ENCODE data around the gene NUP214.
"Not testable (repeated sequence)": the region's sequence is repeated elsewhere in the genome, so short reads cannot be mapped to it uniquely, and the experiment has no call there.

Gene NUP214

DNA sequence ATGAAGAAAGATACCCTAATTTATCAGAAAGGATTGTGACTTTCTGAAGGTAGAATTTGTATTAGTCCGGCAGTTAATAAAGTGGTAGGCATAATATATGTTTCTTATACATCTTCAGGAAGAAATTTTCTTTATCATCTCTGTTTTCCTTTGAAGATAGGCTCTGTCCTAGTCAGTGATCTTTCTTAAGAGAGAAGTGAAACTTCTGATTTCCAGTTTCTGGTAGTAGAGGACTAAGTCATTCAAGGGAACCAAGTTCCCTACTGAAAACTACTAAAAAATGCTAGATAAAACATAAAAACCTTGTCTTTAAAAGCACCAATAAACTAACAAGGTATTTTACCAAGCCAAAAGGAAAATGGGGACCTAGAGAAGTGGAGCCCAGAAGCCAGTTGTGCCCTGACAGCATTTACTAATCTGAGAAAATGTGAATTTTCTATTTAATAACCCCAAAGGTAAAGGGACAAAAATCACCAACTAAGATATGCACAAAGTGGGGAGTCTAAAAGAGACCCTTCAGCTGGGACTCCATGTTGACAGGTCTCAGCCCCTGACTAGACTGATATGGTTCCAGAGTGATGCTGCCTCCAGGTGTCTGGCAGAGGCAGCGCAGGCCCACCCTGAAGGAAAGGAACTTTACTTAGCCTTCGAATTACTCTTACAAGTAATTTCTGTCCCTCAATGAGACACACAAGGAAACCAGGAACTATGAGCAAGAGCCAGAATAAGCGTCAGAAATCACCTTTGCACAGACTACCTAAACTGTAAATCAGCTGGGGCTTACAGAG lies 78.2 kb downstream of the NUP214 start:
- DNase-seq: no peak

DNA sequence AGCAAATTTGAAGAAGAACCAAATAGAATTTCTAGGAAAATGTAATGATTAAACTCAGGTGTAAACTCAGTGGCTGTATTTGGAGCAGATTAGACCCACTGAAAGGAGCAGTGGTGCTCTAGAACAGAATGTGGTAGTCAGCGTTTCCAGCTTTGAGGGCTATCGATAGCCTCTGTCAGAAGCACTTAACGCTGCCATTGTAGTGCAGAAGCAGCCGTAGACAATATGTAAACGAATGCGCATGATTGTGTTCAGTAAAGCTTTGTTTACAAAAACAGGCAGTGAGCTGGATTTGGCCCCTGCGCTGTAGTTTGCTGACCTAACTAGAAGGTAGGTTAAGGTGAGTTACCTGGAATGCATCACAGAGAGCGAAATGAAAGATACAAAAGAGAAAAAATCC lies 78.9 kb downstream of the NUP214 start:
- DNase-seq: no peak

DNA sequence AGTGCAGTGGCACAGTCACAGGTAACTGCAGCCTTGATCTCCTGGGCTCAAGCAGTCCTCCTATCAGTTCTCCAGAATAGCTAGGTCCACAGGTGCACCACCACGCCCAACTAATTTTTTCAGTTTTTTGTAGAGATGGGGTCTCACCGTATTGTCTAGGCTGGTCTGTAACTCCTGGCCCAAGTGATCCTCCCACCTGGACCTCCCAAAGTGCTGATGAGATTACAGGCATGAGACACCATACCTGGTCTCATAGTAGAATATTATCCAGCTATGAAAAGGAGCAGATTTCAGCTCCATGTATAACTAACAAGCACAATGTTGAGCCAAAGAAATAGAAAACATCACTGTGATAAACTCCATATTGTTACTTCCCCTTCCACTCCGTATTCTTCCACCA lies 81.1 kb downstream of the NUP214 start:
- no peak for DNase-seq

DNA sequence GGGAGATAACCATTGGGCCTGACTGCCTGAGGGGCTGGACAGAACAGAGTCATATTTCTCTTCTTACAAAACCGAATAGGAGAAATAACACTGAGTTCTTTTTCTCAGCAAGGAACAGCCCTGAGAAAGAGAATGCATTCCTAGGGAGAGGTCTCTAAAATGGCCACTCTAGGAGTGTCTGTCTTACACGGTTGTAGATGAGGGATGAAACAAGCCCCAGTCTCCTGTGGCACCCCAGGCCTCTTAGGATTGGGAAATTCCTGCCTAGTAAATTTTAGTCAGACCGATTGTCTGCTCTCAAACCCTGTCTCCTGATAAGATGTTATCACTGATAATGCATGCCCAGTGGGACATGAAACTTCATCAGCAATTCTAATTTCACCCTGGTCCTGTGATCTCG lies 86.5 kb downstream of the NUP214 start:
- not testable (repeated sequence) for DNase-seq

DNA sequence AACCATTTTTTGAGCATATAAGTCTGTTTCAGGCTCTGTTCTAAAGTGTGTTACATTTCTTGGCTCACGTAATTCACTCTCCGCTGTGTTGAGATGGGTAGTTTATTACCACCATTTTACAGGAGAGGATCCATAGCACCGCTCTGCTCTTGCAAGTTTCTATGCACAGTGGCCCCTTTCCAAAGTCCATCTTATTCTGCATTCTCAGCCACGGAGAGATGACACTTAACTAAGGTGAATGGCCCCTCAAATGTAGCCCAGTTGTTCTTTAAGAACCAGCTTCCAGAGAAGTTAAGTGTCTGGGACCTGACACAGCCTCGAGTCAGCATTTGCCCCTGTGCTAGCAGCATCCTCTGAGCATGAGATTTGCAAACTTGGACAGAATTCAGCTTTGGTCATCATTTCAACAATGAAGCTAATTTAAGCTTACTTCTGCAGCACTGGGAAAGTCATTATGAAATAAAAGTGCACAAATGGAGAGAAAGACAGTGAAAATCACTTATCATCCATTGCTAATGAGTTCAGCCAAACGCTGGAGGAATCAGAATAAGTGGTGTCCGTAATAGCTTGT lies 89.0 kb downstream of the NUP214 start:
- no peak for DNase-seq

DNA sequence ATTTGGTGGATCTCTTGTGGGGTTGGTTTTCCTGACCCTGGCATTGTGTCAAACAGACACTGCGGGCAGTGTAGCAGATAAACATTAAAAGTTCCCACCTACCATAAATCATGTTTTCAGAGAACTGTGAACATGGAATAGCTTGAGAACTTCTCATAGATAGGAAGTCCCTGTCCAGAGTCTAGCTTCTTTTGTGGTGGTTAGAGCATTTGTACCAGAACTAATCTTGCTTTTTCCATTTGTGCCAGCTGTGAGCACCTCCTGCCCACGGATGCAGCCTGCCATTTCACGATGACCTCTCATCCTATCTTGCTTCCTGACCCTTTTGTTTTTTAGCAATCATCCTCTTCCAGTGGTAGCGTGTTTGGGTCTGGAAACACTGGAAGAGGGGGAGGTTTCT lies 89.5 kb downstream of the NUP214 start:
- DNase-seq: no peak

DNA sequence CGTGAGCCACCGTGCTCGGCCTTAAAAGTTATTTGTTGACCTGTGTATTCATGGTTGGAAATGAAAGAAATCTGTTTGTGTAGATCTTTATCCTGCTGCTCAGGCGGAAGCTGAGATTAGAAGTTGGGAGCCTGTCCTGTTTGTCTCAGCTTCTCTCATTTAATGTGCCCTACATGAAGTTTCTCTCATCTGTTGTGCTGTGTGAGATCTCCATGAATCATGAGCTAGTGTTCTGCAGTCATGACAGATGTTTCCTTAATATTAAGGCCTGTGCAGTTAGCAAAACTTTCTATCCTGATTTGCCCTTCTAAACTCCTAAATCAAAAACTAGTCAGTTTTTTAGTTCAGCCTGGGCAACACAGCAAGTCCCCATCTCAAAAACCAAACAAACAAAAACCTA lies 91.4 kb downstream of the NUP214 start:
- DNase-seq: no peak

DNA sequence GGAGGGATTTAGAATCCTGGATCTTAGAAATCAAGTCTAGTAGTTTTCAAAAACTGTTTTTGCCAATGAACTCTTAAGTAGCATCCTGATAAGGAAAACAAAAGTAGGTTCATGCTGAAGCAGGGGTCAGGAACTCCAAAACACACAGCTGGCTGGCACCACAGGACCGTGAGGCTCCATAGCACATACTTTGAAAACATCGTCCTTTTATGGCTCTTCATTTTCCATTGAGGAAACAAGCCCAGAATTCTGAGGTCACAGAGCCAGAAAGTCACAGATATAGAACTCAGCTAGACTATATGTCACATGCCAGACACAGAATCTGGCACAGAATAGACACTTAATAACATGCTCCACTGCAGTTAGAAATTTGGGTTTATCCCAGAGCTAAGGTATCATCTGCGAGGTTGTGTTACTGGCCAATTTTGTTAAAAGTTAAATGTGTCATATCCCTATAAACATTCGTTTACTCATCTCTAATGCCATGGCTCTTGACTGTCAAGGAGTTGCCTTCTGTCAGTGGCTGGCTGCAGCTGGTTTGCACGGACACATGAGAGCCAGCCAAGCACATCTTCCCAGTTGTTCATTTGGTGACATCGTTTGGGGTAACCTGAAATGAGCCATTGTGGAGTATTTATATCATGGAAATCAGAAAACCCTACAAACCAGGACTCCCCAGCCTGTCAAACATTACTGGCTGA lies 92.1 kb downstream of the NUP214 start:
- DNase-seq: no peak

DNA sequence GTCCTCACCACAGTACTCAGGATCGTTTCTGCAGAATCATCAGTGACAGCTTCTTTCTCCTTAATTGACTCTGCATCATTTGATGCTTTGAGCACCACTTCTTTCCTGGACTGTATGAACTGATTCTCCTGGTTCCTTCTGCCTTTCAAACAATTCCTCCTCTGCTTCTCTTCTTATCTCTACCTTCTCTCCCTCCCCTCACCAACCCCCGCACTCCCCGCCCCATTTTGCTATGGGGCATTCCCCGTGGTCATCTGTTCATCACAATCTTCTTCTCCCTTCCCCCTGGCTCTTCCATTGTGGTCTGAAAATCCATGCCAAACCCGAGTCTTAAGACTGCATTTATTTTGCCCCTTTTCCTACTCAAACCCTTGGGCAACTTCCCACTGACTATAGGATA lies 93.0 kb downstream of the NUP214 start:
- no peak for DNase-seq

DNA sequence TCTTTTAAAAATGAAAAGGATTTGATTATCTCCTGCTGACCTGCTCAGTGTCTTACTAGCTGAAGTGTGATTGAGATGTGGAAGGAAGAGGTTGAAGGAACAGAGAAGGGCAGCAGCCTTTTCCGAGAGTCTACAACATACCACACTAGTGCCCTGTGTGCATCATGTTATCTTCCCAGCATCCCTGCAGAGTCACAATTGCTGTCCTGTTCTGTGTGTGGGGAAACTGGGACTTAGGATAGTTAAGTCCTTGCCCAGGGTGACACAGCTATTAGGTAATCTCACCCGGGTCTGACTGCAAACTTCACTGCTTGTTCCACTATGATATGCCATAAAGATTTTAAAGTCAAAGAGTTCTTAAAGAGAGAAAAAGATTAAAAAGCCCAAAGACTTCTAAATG lies 95.1 kb downstream of the NUP214 start:
- DNase-seq: no peak

DNA sequence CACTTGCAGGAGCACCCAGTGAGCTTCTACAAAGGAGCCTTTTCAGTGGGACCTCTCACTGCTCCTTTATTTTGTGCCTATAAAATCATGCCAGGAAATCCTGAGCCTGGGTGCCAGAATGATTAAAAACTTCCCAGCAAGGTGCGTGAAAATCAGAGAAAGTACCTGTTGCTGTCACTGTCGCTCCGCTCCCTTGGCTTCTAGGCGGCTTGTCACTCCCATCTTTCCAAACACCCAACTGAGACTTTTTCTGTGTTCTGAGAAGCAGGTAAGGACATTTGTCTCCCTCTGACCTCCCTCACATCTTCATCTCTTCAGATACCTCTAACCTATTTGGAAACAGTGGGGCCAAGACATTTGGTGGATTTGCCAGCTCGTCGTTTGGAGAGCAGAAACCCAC lies 97.1 kb downstream of the NUP214 start:
- DNase-seq: no peak

DNA sequence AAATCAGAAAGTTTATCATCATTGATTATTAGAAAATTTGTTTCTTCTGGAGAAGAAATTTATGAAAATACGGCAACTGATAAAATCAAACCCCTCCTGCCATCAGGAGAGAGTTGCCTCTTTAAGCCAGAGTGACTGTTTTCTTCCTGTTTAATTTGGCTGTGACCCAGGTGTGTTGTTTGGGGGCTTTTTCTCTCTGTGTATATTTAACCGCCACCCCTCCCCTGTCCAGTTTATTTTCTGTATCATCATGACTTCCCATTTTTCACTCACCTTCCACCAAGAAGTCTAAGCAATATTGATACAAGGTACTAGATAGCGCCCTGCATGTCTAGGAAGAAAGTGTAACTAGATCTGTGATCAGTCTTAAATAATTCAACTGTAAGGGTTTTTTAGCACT lies 100.8 kb downstream of the NUP214 start:
- no peak for DNase-seq

DNA sequence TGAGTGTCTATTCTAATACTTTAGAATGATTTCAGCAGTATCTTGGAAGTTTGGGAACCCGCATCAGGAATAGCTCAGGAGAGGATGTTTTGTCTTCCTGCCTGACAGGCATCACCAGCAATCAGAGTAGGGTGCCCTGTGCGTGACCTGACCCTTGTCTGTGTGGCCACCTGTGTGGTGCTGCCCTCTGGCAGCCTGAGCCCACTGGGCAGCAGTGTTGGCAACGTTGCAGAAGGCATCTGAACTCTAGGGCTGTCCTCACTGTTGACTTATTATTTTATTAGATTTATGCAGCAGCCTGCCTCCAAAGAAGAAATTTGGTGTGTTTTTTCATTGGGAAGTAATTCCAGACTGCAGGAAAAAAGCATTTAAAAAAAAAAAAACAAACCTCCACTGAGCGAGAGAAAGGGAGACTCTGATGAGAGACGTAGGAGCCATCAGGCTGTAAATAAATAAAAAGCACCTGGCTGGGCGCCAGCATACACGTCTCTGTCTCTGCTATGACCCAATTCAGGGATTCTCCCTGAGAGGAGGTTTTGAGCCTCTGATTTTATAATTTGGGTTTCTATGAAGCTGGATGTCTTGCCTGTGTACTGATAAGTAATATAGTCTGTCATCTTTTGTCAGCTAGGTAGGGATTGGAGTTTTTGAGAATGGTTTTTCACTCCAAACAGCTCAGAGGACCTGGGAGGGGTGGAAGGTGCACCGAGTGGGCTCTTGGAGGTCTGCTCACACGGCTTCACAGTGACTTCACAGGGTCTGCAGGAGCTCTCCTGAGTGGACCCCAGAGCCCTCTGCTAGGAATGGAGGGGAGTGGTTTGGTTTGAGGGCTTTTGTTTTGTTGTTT lies 101.9 kb downstream of the NUP214 start:
- no peak for DNase-seq

DNA sequence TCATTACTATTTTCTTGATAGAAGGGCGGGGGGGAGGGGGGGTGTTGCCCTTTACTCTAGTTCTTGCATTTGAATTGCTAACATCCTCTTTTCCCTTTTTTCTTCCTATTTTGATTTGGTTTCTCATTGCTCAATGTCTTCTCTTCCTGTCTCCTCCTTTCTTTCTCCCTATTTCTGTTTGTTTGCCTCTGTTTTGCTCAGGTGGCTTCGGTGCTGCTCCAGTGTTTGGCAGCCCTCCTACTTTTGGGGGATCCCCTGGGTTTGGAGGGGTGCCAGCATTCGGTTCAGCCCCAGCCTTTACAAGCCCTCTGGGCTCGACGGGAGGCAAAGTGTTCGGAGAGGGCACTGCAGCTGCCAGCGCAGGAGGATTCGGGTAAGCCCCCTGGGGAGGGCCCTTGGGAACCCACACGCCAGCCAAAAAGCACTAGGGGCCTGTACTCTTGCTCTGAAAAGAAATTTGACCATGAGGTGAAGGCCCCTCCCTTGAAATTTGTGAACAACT lies 102.6 kb downstream of the NUP214 start:
- DNase-seq: no peak

DNA sequence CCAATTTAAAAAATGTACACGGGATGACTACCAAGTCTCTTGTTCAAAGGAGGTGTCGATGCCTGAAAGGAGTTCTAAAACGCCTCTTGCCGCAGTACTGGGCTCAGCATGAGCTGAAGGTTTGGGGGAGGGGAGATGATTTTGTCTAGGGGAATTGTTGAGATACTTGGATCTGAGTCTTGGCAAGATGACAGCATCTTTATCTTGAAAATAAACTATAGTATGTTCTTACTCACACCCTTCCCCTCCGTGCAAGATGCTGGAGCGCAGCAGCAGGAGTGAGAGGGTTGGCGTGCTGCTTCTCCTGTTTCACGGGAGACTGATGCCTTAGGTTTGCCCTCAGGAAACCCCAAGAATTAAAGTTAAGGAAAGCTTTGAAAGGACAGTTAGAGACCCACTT lies 103.6 kb downstream of the NUP214 start:
- no peak for DNase-seq

DNA sequence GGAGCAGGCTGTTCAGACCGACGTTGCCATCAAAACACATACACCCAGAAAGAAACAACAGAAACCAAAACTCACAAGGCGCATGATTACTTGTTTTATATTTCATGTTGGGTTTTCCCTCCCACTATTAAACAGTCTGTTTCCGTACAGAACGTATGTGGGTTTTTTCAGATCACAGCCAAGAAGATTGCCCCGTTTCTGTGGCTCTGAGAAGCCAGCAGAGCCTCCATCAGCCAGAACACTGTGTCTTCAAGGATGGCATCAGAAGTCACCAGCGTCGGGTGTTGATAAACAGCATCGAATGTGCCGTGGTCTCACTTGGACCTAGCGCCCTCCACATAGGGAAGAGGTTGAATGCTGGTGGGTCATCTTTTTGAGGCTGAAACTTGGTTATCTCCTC lies 108.2 kb downstream of the NUP214 start:
- no peak for DNase-seq

DNA sequence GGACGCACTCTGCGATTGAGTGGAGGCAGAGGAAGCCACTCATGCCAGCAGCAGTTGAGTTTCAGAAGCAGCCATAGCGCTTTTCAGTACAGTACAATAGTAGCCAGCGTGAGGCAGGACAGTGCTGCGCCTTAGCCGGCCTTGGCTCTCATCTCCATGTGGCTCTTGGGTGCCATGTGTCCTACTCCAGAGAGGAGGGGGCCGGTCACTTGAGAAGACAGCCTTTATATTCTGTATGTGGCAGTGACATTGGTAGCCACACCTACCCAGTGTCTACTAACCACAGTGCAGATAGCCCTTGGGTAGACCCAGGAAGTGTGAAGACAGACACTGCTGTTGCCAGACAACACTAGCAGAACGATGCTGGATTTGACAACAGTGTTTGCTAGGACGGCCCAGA lies 108.6 kb downstream of the NUP214 start:
- no peak for DNase-seq

DNA sequence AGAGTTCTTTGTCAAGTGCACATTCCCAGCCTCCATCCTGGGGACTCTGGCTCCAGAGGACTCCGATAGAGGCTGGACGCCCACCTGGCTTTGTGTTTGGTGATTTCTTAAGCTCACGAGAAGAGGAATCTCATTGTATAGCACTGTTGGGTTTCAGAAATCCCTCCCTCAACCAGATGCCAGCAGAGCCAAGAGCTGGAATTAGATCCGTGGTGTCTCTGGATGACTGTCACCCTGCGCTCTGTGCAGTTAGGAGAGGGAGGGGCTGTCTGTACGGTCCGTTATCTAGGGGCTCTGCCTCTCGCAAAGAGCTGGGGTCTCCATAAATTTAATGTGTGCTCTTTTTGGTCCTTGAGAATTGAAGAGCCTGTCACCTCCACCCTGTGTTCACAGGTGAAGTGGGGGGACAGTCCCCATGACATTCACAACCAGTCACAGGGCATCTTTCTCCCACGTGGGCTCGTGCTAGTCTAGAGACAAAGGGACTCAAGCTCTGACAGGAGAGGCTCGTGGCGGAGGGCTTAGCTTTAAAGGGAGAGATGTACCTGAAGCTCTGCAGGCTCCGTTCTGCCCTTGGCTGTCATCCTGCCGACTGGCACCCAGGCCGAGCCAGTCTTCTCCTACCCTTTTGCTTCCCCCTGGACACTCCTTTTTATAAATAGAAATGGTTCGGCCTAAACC lies 109.6 kb downstream of the NUP214 start:
- DNase-seq: no peak

DNA sequence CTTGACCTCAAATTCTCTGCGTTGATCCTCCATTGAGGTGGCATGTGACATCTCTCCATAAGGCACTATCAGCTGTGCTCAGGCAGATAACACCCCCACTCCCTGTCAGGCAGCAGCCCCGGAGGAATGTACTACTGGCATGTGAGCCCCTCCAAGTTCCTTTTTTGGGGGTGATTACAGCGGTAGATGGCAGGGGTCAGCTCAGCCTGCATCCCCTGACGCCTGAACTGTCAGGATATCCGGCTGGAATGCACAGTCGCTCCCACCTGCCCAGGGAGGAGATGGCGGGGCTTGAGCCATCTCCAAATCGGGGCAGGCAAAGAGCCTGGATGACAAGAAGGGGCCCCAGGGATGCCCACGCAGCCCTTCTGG lies 110.1 kb downstream of the NUP214 start:
- no peak for DNase-seq

DNA sequence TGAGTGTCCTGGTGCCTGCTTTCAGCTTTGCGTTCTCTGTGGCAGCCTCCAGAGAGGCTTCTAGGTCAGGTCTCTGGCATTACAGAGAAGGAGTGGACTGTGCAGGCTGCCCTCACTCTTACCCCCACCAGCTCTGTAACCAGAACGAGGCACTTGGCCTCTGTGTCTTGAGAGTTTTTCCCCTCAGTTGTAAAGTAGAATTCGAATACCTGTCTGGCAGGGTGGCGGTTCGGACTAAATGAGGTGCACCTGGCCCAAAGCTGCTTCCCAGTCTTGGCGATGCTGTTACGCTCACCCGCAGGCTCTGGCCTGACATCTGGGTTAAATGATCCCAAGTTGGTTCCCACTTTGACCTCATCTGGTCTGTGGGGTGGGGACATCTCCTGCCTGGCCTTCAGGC lies 110.8 kb downstream of the NUP214 start:
- DNase-seq: no peak

DNA sequence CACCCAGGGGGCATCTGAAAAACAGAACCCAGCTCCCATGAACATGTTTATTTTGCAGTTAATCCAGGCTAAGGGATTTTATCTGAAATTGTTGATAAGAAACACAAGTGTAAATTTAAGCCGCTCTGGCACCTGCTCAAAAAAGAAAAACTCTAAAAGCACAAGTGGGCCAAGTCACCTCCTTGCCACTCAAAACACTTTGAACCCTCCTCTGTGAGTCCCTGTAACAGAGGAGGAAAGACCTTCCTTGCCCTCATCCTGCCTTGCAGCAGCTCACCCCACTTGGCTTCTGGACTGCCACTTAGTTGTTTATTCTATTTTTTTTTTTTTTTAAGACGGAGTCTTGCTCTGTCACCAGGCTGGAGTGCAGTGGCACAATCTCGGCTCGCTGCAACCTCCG lies 111.4 kb downstream of the NUP214 start:
- no peak for DNase-seq

DNA sequence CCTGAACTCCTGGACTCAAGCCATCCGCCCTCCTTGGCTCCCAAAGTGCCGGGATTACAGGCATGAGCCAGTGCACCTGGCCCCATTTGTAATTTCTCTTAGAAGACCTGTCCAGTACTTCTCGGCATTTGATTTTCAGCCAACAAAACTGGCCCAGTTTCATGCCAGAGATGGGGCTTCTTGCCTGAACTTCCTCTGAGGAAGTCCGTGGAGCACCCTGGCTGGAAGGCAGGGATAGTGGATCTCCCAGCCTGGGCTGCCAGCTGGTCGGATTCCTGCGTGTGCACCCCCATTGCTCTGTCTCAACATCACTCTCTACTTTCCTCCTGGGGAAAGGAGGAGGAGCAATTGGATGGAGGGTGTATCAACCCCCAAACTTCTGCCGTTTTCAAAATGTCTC lies 111.9 kb downstream of the NUP214 start:
- DNase-seq: no peak

DNA sequence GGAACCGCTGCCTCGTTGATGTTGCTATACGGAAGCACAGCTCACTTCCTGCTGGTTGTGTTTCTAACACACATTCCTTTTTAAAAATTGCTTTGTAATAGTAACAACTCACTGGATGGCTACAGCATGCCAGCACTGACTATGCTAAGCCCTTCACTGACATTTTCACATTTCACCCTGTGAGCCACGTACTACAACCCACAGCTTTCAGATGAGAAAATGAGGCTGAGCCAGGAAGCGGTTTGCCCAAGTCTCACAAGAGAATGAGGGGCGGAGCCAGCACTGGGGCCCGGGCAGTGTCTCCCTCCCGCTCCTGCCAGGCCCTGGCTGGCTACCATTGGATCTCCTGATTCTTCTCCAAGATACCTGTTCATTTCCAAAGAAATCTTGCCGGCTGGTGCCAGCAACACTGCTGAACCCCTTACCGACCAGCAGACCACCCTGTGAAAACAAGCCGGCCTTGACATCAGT lies 112.6 kb downstream of the NUP214 start:
- peak; percentile 83 for DNase-seq

All from activated CD4-positive, alpha-beta T cell treated with anti-CD3 and anti-CD28 coated beads for 4 hours (primary cell).